Panc1 (cell line): ENCODE measurements around the gene DZIP1.

Source experiments
- POLR2AphosphoS5 ChIP-seq: IDR thresholded peaks from 2 replicates; pipeline ENCODE4 v1.6.1; 2012; ENCODE audit warnings: mild to moderate bottlenecking, low read depth, low read length, moderate library complexity
- SIN3A ChIP-seq: IDR thresholded peaks from 2 replicates; pipeline ENCODE4 v1.6.1; 2012; ENCODE audit warnings: low read depth, mild to moderate bottlenecking, low read length, moderate library complexity, borderline replicate concordance; ENCODE audit not compliant: insufficient read depth
- TCF7L2 ChIP-seq: IDR thresholded peaks from 2 replicates; pipeline ENCODE4 v1.6.1; 2011; ENCODE audit warnings: mild to moderate bottlenecking, low read depth, low read length, inconsistent platforms
- TF ChIP-seq, protein P1 (sequence below): fragments of 450-650 bp; IDR thresholded peaks from 2 replicates; pipeline ENCODE4 v1.5.1; 2017; ENCODE audit warnings: mild to moderate bottlenecking
- TF ChIP-seq, protein P2 (sequence below), 2 experiments: IDR thresholded peaks; 2 replicates each; pipeline ENCODE4 v1.6.1; 2011 to 2012; ENCODE audit warnings: low read depth in 2 of 2, control low read depth in 1 of 2, low read length in 1 of 2, mild to moderate bottlenecking in 1 of 2, moderate library complexity in 1 of 2; ENCODE audit not compliant: insufficient read depth in 1 of 2

DNA sequence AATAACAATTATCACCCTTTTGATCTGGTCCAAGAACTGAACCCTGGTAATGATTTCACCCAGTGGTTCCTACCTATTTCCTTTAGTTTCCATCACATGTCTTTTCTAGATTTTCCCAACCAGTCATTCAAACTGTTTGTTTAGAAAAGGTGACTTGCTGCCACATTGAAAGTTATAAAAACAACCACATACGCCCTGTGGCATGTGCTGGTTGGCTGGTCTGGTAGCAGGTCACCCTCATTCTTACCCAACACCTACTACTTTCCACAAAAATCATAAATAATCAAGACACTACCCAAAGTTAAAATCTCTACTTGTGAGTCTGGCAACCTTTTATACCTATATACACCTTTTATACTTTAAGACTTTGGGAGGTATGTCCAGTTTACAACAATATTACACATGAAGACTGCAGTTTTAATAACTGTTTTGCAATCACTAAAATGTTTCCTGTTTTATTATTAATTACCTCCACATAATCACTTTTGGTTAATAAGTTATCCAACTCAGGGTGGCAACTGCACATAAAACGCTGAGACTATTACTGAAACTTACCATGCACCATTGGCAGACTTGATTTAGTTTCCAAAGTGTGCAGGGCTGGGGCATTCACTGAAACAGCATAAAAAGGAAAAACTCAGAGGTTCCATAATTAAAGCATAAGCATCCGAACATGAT, 38.9 kb downstream of the DZIP1 start:
- TF ChIP-seq, protein P1, sequence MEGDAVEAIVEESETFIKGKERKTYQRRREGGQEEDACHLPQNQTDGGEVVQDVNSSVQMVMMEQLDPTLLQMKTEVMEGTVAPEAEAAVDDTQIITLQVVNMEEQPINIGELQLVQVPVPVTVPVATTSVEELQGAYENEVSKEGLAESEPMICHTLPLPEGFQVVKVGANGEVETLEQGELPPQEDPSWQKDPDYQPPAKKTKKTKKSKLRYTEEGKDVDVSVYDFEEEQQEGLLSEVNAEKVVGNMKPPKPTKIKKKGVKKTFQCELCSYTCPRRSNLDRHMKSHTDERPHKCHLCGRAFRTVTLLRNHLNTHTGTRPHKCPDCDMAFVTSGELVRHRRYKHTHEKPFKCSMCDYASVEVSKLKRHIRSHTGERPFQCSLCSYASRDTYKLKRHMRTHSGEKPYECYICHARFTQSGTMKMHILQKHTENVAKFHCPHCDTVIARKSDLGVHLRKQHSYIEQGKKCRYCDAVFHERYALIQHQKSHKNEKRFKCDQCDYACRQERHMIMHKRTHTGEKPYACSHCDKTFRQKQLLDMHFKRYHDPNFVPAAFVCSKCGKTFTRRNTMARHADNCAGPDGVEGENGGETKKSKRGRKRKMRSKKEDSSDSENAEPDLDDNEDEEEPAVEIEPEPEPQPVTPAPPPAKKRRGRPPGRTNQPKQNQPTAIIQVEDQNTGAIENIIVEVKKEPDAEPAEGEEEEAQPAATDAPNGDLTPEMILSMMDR = no peak
- TF ChIP-seq POLR2AphosphoS5 (no peak), TCF7L2 (no peak), SIN3A (no peak)
- TF ChIP-seq, protein P2, sequence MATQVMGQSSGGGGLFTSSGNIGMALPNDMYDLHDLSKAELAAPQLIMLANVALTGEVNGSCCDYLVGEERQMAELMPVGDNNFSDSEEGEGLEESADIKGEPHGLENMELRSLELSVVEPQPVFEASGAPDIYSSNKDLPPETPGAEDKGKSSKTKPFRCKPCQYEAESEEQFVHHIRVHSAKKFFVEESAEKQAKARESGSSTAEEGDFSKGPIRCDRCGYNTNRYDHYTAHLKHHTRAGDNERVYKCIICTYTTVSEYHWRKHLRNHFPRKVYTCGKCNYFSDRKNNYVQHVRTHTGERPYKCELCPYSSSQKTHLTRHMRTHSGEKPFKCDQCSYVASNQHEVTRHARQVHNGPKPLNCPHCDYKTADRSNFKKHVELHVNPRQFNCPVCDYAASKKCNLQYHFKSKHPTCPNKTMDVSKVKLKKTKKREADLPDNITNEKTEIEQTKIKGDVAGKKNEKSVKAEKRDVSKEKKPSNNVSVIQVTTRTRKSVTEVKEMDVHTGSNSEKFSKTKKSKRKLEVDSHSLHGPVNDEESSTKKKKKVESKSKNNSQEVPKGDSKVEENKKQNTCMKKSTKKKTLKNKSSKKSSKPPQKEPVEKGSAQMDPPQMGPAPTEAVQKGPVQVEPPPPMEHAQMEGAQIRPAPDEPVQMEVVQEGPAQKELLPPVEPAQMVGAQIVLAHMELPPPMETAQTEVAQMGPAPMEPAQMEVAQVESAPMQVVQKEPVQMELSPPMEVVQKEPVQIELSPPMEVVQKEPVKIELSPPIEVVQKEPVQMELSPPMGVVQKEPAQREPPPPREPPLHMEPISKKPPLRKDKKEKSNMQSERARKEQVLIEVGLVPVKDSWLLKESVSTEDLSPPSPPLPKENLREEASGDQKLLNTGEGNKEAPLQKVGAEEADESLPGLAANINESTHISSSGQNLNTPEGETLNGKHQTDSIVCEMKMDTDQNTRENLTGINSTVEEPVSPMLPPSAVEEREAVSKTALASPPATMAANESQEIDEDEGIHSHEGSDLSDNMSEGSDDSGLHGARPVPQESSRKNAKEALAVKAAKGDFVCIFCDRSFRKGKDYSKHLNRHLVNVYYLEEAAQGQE (IDR thresholded peaks at IDR 0.05; ENCODE audit: insufficient read depth in 1 of 2, low read depth in 2 of 2, low read length in 1 of 2) = no peak
